GM12891 (cell line): ENCODE results near the gene CNKSR2.

Source experiments
- POLR2A ChIP-seq: IDR thresholded peaks from 2 replicates; pipeline ENCODE4 v1.6.1; 2011; ENCODE audit warnings: low read depth, low read length, control low read depth
- POLR2AphosphoS5 ChIP-seq: IDR thresholded peaks from 2 replicates; pipeline ENCODE4 v1.6.1; 2011; ENCODE audit warnings: low read depth, low read length, control low read depth
- POU2F2 ChIP-seq: IDR thresholded peaks from 2 replicates; pipeline ENCODE4 v1.6.1; 2011; ENCODE audit warnings: low read depth, mild to moderate bottlenecking, control low read depth, low read length, moderate library complexity
- SPI1 ChIP-seq: IDR thresholded peaks from 2 replicates; pipeline ENCODE4 v1.6.1; 2011; ENCODE audit warnings: low read depth, low read length, control low read depth
- TAF1 ChIP-seq: IDR thresholded peaks from 2 replicates; pipeline ENCODE4 v1.6.1; 2011; ENCODE audit warnings: low read depth, low read length, control low read depth

GRCh38 chrX:21691512-21692018 is 317.3 kb downstream of the CNKSR2 start:
- TF ChIP-seq TAF1 (no peak), POLR2A (no peak), POLR2AphosphoS5 (no peak), SPI1 (no peak), POU2F2 (no peak)
